Epithelial cell of proximal tubule (primary cell): ENCODE measurements around the gene ZC3H18. TPM values are rescaled to one million over a fixed set of nuclear protein-coding genes. Genes with fewer than 3 reads are reported as not detected.

Experiments used
- DNase-seq: peaks from one replicate; pipeline ENCODE4 v3.0.0-alpha.2; 2011; ENCODE audit warnings: low read depth
- H3K4me3 ChIP-seq: 2 replicates; pipeline ENCODE4 v1.5.1; 2011; ENCODE audit warnings: low read depth, mild to moderate bottlenecking, low read length
- CTCF ChIP-seq: conservative IDR thresholded peaks from 2 replicates; pipeline ENCODE4 v1.5.1; 2012; ENCODE audit warnings: low read depth, mild to moderate bottlenecking, low read length
- total RNA-seq: library from RNA; depleted of rRNA; stranded (reverse); fragments of >200 nt; gene quantifications from 2 replicates; pipeline ENCODE4 v1.2.3, GENCODE V29; 2015

Gene ZC3H18
- total RNA-seq, 1 donor from 2014 or later: 18.3 TPM

DNA sequence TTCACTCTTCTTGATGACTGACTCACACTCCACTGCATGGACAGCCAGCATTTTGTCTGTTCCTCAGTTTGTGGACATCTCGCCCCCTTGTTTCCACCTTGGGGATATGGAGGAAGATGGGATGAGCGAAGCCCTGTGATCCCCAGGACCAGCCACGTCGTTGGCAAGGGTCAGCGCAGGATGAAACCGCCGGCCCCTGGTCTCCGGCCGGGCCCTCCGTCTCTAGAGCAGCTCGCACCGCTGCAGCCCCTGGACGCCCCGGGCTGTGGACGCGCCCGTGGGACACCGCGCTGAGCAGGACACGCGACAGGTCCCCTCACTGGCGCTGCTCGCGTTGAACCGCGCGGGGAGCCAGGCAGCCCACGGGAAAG, 604 bp upstream of the ZC3H18 start:
- TF ChIP-seq CTCF: no peak
- H3K4me3 ChIP-seq: peak overlapping the region; percentile 88
- no peak for DNase-seq

GRCh38 chr16:88570691-88571092, 489 bp downstream of the ZC3H18 start:
- no peak for TF ChIP-seq CTCF
- H3K4me3 ChIP-seq: peak overlapping the region; percentile 69
- no peak for DNase-seq

DNA sequence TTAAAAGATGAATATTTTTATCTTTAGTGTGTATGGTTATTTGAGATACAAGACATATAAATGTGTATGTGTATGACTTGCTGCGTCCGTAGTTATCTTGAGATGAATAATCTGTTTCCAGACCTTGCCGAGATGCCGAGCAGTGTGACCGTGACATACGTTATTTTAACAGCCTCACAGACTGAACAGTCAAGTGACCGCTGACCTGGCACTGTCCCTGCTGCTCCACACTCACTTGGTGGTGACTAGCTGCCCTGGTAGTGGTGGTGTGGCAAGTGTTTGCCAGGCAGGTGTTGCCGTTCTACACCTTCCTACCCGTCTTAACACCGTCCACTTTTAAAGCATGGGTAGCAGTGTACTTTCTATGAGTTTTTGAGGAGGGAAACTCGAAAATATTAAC, 5.0 kb downstream of the ZC3H18 start:
- no peak for TF ChIP-seq CTCF
- H3K4me3 ChIP-seq: no peak overlapping the region
- DNase-seq: no peak

DNA sequence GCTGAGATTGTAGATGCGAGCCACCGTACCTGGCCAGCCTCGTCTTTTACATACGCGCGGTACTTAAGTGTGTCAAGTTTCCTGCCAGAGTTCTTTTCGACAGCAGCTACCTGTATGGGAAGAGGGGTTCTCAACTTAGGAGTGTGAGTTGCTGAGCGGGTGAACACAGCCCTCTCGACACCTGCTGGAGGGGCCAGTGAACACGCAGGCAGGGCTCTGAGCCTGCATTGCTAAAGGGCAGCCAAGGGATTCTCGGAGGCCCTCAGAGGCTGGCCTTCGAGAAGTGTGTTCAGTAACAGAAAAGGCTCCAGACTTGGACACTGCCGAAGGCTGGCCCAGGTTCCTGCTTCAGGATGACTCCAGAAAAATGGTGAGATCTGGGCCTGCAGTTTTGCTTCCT, 6.1 kb downstream of the ZC3H18 start:
- no peak for TF ChIP-seq CTCF
- H3K4me3 ChIP-seq: no peak overlapping the region
- DNase-seq: no peak

- TF ChIP-seq CTCF: no peak
- H3K4me3 ChIP-seq: no peak overlapping the region
- no peak for DNase-seq
Measured at GRCh38 chr16:88577166-88577565, 7.0 kb downstream of the ZC3H18 start.

- H3K4me3 ChIP-seq: no peak overlapping the region
- DNase-seq: no peak
- no peak for TF ChIP-seq CTCF
Measured at GRCh38 chr16:88578446-88579313, 8.5 kb downstream of the ZC3H18 start.

DNA sequence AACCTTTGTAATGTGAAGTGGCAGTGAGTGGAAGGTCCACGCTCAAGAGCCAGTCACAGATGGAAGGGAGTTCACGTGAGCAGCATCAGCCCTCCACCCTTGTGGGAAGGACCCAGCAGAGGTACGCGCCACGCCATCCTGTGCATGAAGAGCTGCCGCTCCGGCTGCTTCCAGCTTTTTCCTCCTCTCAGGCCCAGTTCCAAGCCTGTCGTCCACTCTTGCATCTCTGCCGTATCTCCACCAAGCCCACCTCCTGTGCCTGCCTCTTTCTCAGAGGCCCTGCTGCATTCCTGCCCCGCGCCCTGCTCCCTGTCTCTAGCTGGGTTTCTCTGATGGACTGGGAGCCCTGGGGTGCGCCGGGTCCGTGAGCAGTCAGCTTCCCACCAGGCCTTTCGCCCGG, 10.2 kb downstream of the ZC3H18 start:
- DNase-seq: no peak
- no peak overlapping the region for H3K4me3 ChIP-seq
- no peak for TF ChIP-seq CTCF
